SK-N-SH treated with all-trans-retinoic acid at 6 μM for 48 hours (cell line): ENCODE data around the gene GRIA3.

Experiments
- ATAC-seq: fragments of 200-7000 bp; cut with Tn5 transposase; 3 replicates; pipeline ENCODE4 v1.9.1; 2020; ENCODE audit warnings: mild to moderate bottlenecking, moderate library complexity
- BACH2 ChIP-seq: fragments of 250-450 bp; sonication (Bioruptor Pico); IDR thresholded peaks from 2 replicates; pipeline ENCODE4 v1.9.0; 2021; ENCODE audit warnings: mild to moderate bottlenecking, borderline replicate concordance
- CREB5 ChIP-seq: fragments of 250-450 bp; sonication (Bioruptor Pico); IDR thresholded peaks from 2 replicates; pipeline ENCODE4 v1.5.1; 2020; ENCODE audit warnings: low read depth, mild to moderate bottlenecking, moderate library complexity
- CSDC2 ChIP-seq: fragments of 250-450 bp; sonication (Bioruptor Pico); IDR thresholded peaks from 2 replicates; pipeline ENCODE4 v1.5.0; 2020; ENCODE audit warnings: mild to moderate bottlenecking, moderate library complexity
- ESRRG ChIP-seq: fragments of 250-450 bp; sonication (Bioruptor Pico); IDR thresholded peaks from 2 replicates; pipeline ENCODE4 v1.6.1; 2021; ENCODE audit warnings: mild to moderate bottlenecking
- GLIS3 ChIP-seq: fragments of 250-450 bp; sonication (Bioruptor Pico); IDR thresholded peaks from 2 replicates; pipeline ENCODE4 v1.5.0; 2020; ENCODE audit warnings: mild to moderate bottlenecking, moderate library complexity
- ISL1 ChIP-seq: fragments of 250-450 bp; sonication (Bioruptor Pico); IDR thresholded peaks from 2 replicates; pipeline ENCODE4 v2.1.2; 2022; ENCODE audit warnings: mild to moderate bottlenecking, moderate library complexity
- PATZ1 ChIP-seq: fragments of 250-450 bp; sonication (Bioruptor Pico); IDR thresholded peaks from 2 replicates; pipeline ENCODE4 v1.8.0; 2020; ENCODE audit warnings: mild to moderate bottlenecking, moderate library complexity, borderline replicate concordance
- POU6F1 ChIP-seq: fragments of 250-450 bp; sonication (Bioruptor Pico); IDR thresholded peaks from 2 replicates; pipeline ENCODE4 v1.8.0; 2021; ENCODE audit warnings: low read depth, mild to moderate bottlenecking, moderate library complexity, borderline replicate concordance
- PPARA ChIP-seq: fragments of 250-450 bp; sonication (Bioruptor Pico); IDR thresholded peaks from 2 replicates; pipeline ENCODE4 v1.5.0; 2020; ENCODE audit warnings: mild to moderate bottlenecking, borderline replicate concordance
- RARB ChIP-seq: fragments of 250-450 bp; sonication (Bioruptor Pico); IDR thresholded peaks from 2 replicates; pipeline ENCODE4 v1.8.0; 2021; ENCODE audit warnings: mild to moderate bottlenecking, moderate library complexity
- SNAI2 ChIP-seq: fragments of 250-450 bp; sonication (Bioruptor Pico); IDR thresholded peaks from 2 replicates; pipeline ENCODE4 v1.5.0; 2020; ENCODE audit warnings: mild to moderate bottlenecking, moderate library complexity
- TCF4 ChIP-seq: fragments of 250-450 bp; sonication (Bioruptor Pico); IDR thresholded peaks from 2 replicates; pipeline ENCODE4 v1.8.0; 2021; ENCODE audit warnings: mild to moderate bottlenecking, moderate library complexity, borderline replicate concordance
- TOX ChIP-seq: fragments of 250-450 bp; sonication (Bioruptor Pico); IDR thresholded peaks from 2 replicates; pipeline ENCODE4 v1.8.0; 2021; ENCODE audit warnings: mild to moderate bottlenecking, moderate library complexity, borderline replicate concordance
- ZC3H10 ChIP-seq: fragments of 250-450 bp; sonication (Bioruptor Pico); IDR thresholded peaks from 2 replicates; pipeline ENCODE4 v1.5.1; 2021; ENCODE audit warnings: mild to moderate bottlenecking, moderate library complexity
- ZFP30 ChIP-seq: fragments of 450-650 bp; formaldehyde crosslinking; IDR thresholded peaks from 2 replicates; pipeline ENCODE4 v1.5.0; 2022; ENCODE audit warnings: mild to moderate bottlenecking, moderate library complexity
- ZNF565 ChIP-seq: fragments of 450-650 bp; formaldehyde crosslinking; conservative IDR thresholded peaks from 2 replicates; pipeline ENCODE4 v1.5.0; 2020; ENCODE audit warnings: low read depth, mild to moderate bottlenecking, moderate library complexity
- ZNF70 ChIP-seq: fragments of 450-650 bp; formaldehyde crosslinking; IDR thresholded peaks from 2 replicates; pipeline ENCODE4 v1.5.0; 2020; ENCODE audit warnings: mild to moderate bottlenecking, moderate library complexity
- TF ChIP-seq, protein P1 (sequence below): fragments of 250-450 bp; sonication (Bioruptor Pico); IDR thresholded peaks from 2 replicates; pipeline ENCODE4 v1.5.0; 2020; ENCODE audit warnings: mild to moderate bottlenecking, moderate library complexity

The GRIA3 gene

DNA sequence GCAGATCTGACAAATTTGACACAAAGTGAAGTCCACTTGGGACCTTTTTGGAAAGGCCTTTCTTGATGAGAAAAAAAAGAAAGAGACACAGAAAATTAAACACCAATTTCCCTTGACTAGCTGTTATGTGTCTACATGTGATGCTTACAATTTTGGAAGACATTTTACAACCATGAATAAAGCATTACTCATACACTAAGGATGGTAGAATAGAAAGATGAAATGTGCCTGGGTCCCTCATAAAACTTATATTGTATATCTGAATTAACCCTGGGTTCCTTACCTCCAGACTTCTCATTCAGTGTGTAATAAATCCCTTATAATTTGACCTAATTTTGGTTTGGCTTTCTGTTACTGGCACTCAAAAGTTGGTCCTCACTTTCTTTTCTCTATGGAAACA is 16.5 kb upstream of the GRIA3 start (continued):
- no peak for TF ChIP-seq ESRRG (CRISPR knock-in tag)
- no peak for TF ChIP-seq SNAI2 (CRISPR knock-in tag)

- TF ChIP-seq TOX (no peak), ZC3H10 (CRISPR knock-in tag) (no peak), ZFP30 (no peak), RARB (no peak), ZNF565 (CRISPR knock-in tag) (no peak), BACH2 (CRISPR knock-in tag) (no peak), POU6F1 (CRISPR knock-in tag) (no peak), PPARA (no peak), PATZ1 (CRISPR knock-in tag) (no peak), ZNF70 (CRISPR knock-in tag) (no peak), ISL1 (CRISPR knock-in tag) (no peak)
- TF ChIP-seq, protein P1, sequence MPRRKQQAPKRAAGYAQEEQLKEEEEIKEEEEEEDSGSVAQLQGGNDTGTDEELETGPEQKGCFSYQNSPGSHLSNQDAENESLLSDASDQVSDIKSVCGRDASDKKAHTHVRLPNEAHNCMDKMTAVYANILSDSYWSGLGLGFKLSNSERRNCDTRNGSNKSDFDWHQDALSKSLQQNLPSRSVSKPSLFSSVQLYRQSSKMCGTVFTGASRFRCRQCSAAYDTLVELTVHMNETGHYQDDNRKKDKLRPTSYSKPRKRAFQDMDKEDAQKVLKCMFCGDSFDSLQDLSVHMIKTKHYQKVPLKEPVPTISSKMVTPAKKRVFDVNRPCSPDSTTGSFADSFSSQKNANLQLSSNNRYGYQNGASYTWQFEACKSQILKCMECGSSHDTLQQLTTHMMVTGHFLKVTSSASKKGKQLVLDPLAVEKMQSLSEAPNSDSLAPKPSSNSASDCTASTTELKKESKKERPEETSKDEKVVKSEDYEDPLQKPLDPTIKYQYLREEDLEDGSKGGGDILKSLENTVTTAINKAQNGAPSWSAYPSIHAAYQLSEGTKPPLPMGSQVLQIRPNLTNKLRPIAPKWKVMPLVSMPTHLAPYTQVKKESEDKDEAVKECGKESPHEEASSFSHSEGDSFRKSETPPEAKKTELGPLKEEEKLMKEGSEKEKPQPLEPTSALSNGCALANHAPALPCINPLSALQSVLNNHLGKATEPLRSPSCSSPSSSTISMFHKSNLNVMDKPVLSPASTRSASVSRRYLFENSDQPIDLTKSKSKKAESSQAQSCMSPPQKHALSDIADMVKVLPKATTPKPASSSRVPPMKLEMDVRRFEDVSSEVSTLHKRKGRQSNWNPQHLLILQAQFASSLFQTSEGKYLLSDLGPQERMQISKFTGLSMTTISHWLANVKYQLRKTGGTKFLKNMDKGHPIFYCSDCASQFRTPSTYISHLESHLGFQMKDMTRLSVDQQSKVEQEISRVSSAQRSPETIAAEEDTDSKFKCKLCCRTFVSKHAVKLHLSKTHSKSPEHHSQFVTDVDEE (CRISPR knock-in tag), result no peak
- no peak for ATAC-seq
Measured at GRCh38 chrX:123169247-123169901, 14.7 kb upstream of the GRIA3 start.

- no peak for TF ChIP-seq GLIS3
- TF ChIP-seq TCF4 (CRISPR knock-in tag), result no peak
- no peak for TF ChIP-seq SNAI2 (CRISPR knock-in tag)
- TF ChIP-seq, protein P1 (CRISPR knock-in tag), result no peak
- no peak for TF ChIP-seq PPARA
- TF ChIP-seq POU6F1 (CRISPR knock-in tag), result no peak
- TF ChIP-seq ISL1 (CRISPR knock-in tag), result no peak
- no peak for TF ChIP-seq CSDC2 (CRISPR knock-in tag)
- TF ChIP-seq CREB5, result no peak
- no peak for TF ChIP-seq ZC3H10 (CRISPR knock-in tag)
- TF ChIP-seq TOX, result no peak
- no peak for ATAC-seq
Measured at GRCh38 chrX:123170546-123170945, 13.5 kb upstream of the GRIA3 start.
